ENCODE measurements around the gene RAD23A. TPM values are rescaled to one million over a fixed set of nuclear protein-coding genes. Genes with fewer than 3 reads are reported as not detected.
"Not testable (repeated sequence)": the region's sequence is repeated elsewhere in the genome, so short reads cannot be mapped to it uniquely, and the experiment has no call there.

RAD23A gene
- total and polyA plus RNA-seq, 9 of the 15 experiments (the other 6 are each of a cell fraction or from before 2014, with no cell fraction given), result 9.5 to 181 (median 101) TPM

DNA sequence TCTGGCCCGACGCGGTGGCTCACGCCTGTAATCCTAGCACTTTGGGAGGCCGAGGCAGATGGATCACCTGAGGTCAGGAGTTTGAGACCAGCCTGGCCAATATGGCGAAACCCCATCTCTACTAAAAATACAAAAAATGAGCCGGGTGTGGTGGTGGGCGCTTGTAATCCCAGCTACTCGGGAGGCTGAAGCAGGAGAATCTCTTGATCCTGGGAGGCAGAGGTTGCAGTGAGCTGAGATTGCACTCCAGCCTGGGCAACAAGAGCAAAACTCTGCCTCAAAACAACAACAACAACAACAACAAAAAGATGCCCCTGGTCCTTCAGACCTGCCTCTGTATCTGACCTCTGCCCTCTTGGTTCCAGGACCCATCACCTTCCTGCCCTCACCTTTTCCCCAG lies 9.9 kb downstream of the RAD23A start:
- DNase-seq (ENCODE audit: extremely low read depth in 1 of 4, low spot score in 3 of 4); in situ Hi-C loops (cut with MboI); H4K20me1 ChIP-seq (replicated peaks; ENCODE audit: control insufficient read depth, insufficient read depth, low read length); H2AFZ ChIP-seq (ENCODE audit: low read depth, low read length); CTCF ChIA-PET (ENCODE audit: low intra/inter-chr PET ratio); H3K9me3 ChIP-seq (replicated peaks; ENCODE audit: control insufficient read depth, insufficient read depth, low read depth, low read length); H3K9me1 ChIP-seq (ENCODE audit: control insufficient read depth, insufficient read depth, low read length); intact Hi-C loops (cut with micrococcal nuclease); BruUV-seq (replicated peaks); ATAC-seq; FAIRE-seq; H3K27me3 ChIP-seq (ENCODE audit: control insufficient read depth in 2 of 2, insufficient read depth in 2 of 2, low read length in 2 of 2): not testable (repeated sequence)
- Histone ChIP-seq H3K27ac (ENCODE audit: extremely low read depth, low read depth, low read length) (peak overlapping the region; percentile 47; the same call in 1 of the 3 replicates), H3K4me1 (replicated peaks in 1 of 2; ENCODE audit: control insufficient read depth in 2 of 2, insufficient read depth in 2 of 2, low read length in 2 of 2) (peaks cover 0 to 39% of the 10 kb centered on the region in 2 experiments; a peak in 3 of 5 replicates), H3K4me2 (ENCODE audit: insufficient read depth, low read length) (peak overlapping the region; percentile 96), H3K79me2 (ENCODE audit: control insufficient read depth, insufficient read depth, low read length) (peaks cover 50% of the 10 kb centered on the region), H3K4me3 (peak overlapping the region; percentile 96), H3K36me3 (ENCODE audit: control insufficient read depth, insufficient read depth, low read length) (peaks cover 50% of the 10 kb centered on the region; the same call in 2 of the 3 replicates), H3K9ac (ENCODE audit: insufficient read depth in 1 of 2, low read depth in 2 of 2, low read length in 2 of 2) (peak overlapping the region; percentile 88 to 99; a peak in 2 of 4 replicates)
- TF ChIP-seq KDM5B (IDR thresholded peaks at IDR 0.05; ENCODE audit: insufficient replicate concordance, low read depth, low read length), result peak; percentile 32
- WGBS (ENCODE audit: insufficient coverage, low coverage, missing lambda C conversion rate), result 77% methylated on average over 9 of the region's 9 CpGs
- POLR2A ChIA-PET, result interaction anchor here (0.6 to 3.7 kb wide), 11 partner anchors 8 to 162 kb away, joined by 3 to 18 read pairs (median 6); partner anchors contain the start of genes GCDH, NACC1 and RAD23A

- H3K79me2 ChIP-seq (ENCODE audit: control insufficient read depth, insufficient read depth, low read length), result peaks cover 50% of the 10 kb centered on the region
- 0 out of 3 replicates have a peak, but pooled peaks have one; percentile 2 for ATAC-seq
- no peaks in the 10 kb centered on the region for H3K9me3 ChIP-seq (replicated peaks; ENCODE audit: control insufficient read depth, insufficient read depth, low read depth, low read length)
- in situ Hi-C loops (cut with MboI), result no loop called here
- peak overlapping the region; percentile 96 for H3K4me2 ChIP-seq (ENCODE audit: insufficient read depth, low read length)
- DNase-seq (ENCODE audit: extremely low read depth in 1 of 4, low spot score in 3 of 4), result no peak
- H3K27me3 ChIP-seq (ENCODE audit: control insufficient read depth in 2 of 2, insufficient read depth in 2 of 2, low read length in 2 of 2), result no peaks in the 10 kb centered on the region
- 7% methylated on average over 12 of the region's 12 CpGs for WGBS (ENCODE audit: insufficient coverage, low coverage, missing lambda C conversion rate)
- ChIA-PET CTCF (ENCODE audit: low intra/inter-chr PET ratio) (no interaction called here), POLR2A (interaction anchor here (0.6 to 3.7 kb wide), 9 partner anchors 8 to 105 kb away, joined by 3 to 18 read pairs (median 6); partner anchors contain the start of genes GCDH and RAD23A)
- H3K9ac ChIP-seq (ENCODE audit: insufficient read depth in 1 of 2, low read depth in 2 of 2, low read length in 2 of 2), result peak overlapping the region; percentile 88 to 99
- H3K27ac ChIP-seq (ENCODE audit: extremely low read depth, low read depth, low read length), result peak overlapping the region; percentile 92; the same call in 1 of the 3 replicates
- TF ChIP-seq TFAP4 (CRISPR knock-in tag; IDR thresholded peaks at IDR 0.05; ENCODE audit: borderline replicate concordance), result peak; percentile 49; the same call in 1 of the 2 replicates
- TF ChIP-seq HNRNPH1 (optimal IDR thresholded peaks at IDR 0.05; ENCODE audit: low read depth, low read length), result no peak
- no peak for TF ChIP-seq TCF15 (CRISPR knock-in tag; IDR thresholded peaks at IDR 0.05)
- no peak for TF ChIP-seq FOXK1 (CRISPR knock-in tag; IDR thresholded peaks at IDR 0.05; ENCODE audit: borderline replicate concordance)
- 0 out of 2 replicates have a peak, but pooled peaks have one; percentile 16 for TF ChIP-seq ARID1B (IDR thresholded peaks at IDR 0.05)
- peak; percentile 61 for TF ChIP-seq DACH1 (IDR thresholded peaks at IDR 0.05; ENCODE audit: partially characterized antibody)
- peaks cover 45% of the 10 kb centered on the region; the same call in 2 of the 3 replicates for H3K36me3 ChIP-seq (ENCODE audit: control insufficient read depth, insufficient read depth, low read length)
- peak overlapping the region; percentile 96 for H3K4me3 ChIP-seq
- no peaks in the 10 kb centered on the region for H3K9me1 ChIP-seq (ENCODE audit: control insufficient read depth, insufficient read depth, low read length)
- no peaks in the 10 kb centered on the region; the same call in 1 of the 2 replicates for H4K20me1 ChIP-seq (replicated peaks; ENCODE audit: control insufficient read depth, insufficient read depth, low read length)
- no peak overlapping the region for H2AFZ ChIP-seq (ENCODE audit: low read depth, low read length)
- FAIRE-seq, result peak; percentile 72
- BruUV-seq (replicated peaks), result TSS peak; percentile 50
- H3K4me1 ChIP-seq (replicated peaks in 1 of 2; ENCODE audit: control insufficient read depth in 2 of 2, insufficient read depth in 2 of 2, low read length in 2 of 2), result peaks cover 0 to 39% of the 10 kb centered on the region in 2 experiments; a peak in 3 of 5 replicates
- intact Hi-C loops (cut with micrococcal nuclease), result no loop called here
Observed at GRCh38 chr19:12955996-12956395, 10.3 kb downstream of the RAD23A start.

Data from K562 (cell line).